ENCODE data around the gene TCFL5.

GRCh38 chr20:62889871-62890270 lies 28.2 kb upstream of the TCFL5 start:
- no peak for TF ChIP-seq POLR2A (IDR thresholded peaks at IDR 0.05)
- no peak for TF ChIP-seq CTCF (IDR thresholded peaks at IDR 0.05)
